Naive B cell (primary cell): Measurements from ENCODE around the gene PIK3IP1. TPM values are rescaled to one million over a fixed set of nuclear protein-coding genes. Genes with fewer than 3 reads are reported as not detected.
A peak's percentile ranks its signal among the peaks of the same experiment; 100 is the strongest.
"Not testable (repeated sequence)": the region's sequence is repeated elsewhere in the genome, so short reads cannot be mapped to it uniquely, and the experiment has no call there.

Experiments used
- ATAC-seq, 2 donors: fragments of 150-1000 bp; cut with Tn5 transposase; 2 replicates each; pipeline ENCODE4 v1.10.0; 2021; ENCODE audit warnings: low read depth in 2 of 2, mild to moderate bottlenecking in 2 of 2, moderate library complexity in 2 of 2
- DNase-seq: peaks from one replicate; pipeline ENCODE4 v3.0.0; 2022
- H3K27ac Mint-ChIP-seq, 6 donors: one replicate each; pipeline ENCODE4 v1.8.0; 2020 to 2022; ENCODE audit warnings: mild to moderate bottlenecking in 6 of 6, mixed read lengths in 6 of 6, moderate library complexity in 5 of 6, inconsistent platforms in 2 of 6
- H3K27me3 Mint-ChIP-seq, 3 donors: one replicate each; pipeline ENCODE4 v1.8.0; 2021 to 2022; ENCODE audit warnings: mixed read lengths in 3 of 3, mild to moderate bottlenecking in 1 of 3
- H3K36me3 Mint-ChIP-seq, 2 donors: one replicate each; pipeline ENCODE4 v1.8.0; 2020 to 2022; ENCODE audit warnings: mixed read lengths in 2 of 2, inconsistent platforms in 1 of 2, mild to moderate bottlenecking in 1 of 2
- H3K4me1 Mint-ChIP-seq, 3 donors: one replicate each; pipeline ENCODE4 v1.8.0; 2020 to 2022; ENCODE audit warnings: mixed read lengths in 3 of 3, inconsistent platforms in 1 of 3, mild to moderate bottlenecking in 1 of 3, moderate library complexity in 1 of 3
- H3K4me3 Mint-ChIP-seq, 8 donors: one replicate each; pipeline ENCODE4 v1.8.0; 2020 to 2022; ENCODE audit warnings: mild to moderate bottlenecking in 8 of 8, mixed read lengths in 8 of 8, moderate library complexity in 8 of 8, inconsistent platforms in 2 of 8
- H3K9me3 Mint-ChIP-seq, 7 donors: one replicate each; pipeline ENCODE4 v1.8.0; 2020 to 2022; ENCODE audit warnings: mixed read lengths in 7 of 7, mild to moderate bottlenecking in 5 of 7, inconsistent platforms in 2 of 7, moderate library complexity in 1 of 7
- polyA plus RNA-seq, 6 donors: library from polyadenylated mRNA; unstranded; fragments of 300-500 nt; fragmentation: Illumina TruSeq; gene quantifications; one replicate each; pipeline ENCODE4 v1.2.3, GENCODE V29; 2021; ENCODE audit warnings: low read depth in 6 of 6

The PIK3IP1 gene
- polyA plus RNA-seq, 6 donors from 2014 or later, result 107 to 235 (median 181) TPM

- Mint-ChIP-seq H3K27me3 (no peaks in the 10 kb centered on the region), H3K4me1 (peaks cover 13 to 25% (median 16%) of the 10 kb centered on the region in 3 donors), H3K27ac (no peak overlapping the region), H3K36me3 (peaks cover 11 to 39% of the 10 kb centered on the region in 2 donors), H3K9me3 (no peaks in the 10 kb centered on the region), H3K4me3 (no peak overlapping the region)
- ATAC-seq (no peak), DNase-seq (no peak)
Measured at GRCh38 chr22:31328544-31328960, 36.3 kb upstream of the PIK3IP1 start.

- ATAC-seq (no peak), DNase-seq (no peak)
- Mint-ChIP-seq H3K27me3 (no peaks in the 10 kb centered on the region), H3K4me1 (peaks cover 13 to 22% (median 15%) of the 10 kb centered on the region in 3 donors), H3K9me3 (no peaks in the 10 kb centered on the region), H3K4me3 (no peak overlapping the region), H3K27ac (peak overlapping the region in 1 of 6 donors; percentile 23), H3K36me3 (peaks cover 11 to 34% of the 10 kb centered on the region in 2 donors)
Measured at GRCh38 chr22:31327806-31328543, 35.7 kb upstream of the PIK3IP1 start.

GRCh38 chr22:31326877-31327276 lies 34.6 kb upstream of the PIK3IP1 start:
- Mint-ChIP-seq H3K27me3 (no peaks in the 10 kb centered on the region), H3K4me3 (no peak overlapping the region), H3K27ac (no peak overlapping the region), H3K4me1 (peaks cover 11 to 22% (median 15%) of the 10 kb centered on the region in 3 donors), H3K9me3 (no peaks in the 10 kb centered on the region), H3K36me3 (peaks cover 11 to 29% of the 10 kb centered on the region in 2 donors)
- no peak for DNase-seq
- no peak for ATAC-seq

GRCh38 chr22:31323578-31324550 lies 31.6 kb upstream of the PIK3IP1 start:
- peak; percentile 39 to 53 for ATAC-seq
- peak overlapping the region in 5 of 6 donors; percentile 37 to 70 (median 63) for H3K27ac Mint-ChIP-seq
- H3K36me3 Mint-ChIP-seq, result peaks cover 5 to 29% of the 10 kb centered on the region in 2 donors
- no peaks in the 10 kb centered on the region for H3K9me3 Mint-ChIP-seq
- peaks cover 7 to 23% (median 14%) of the 10 kb centered on the region in 3 donors for H3K4me1 Mint-ChIP-seq
- no peak for DNase-seq
- no peak overlapping the region for H3K4me3 Mint-ChIP-seq
- no peaks in the 10 kb centered on the region for H3K27me3 Mint-ChIP-seq

- Mint-ChIP-seq H3K36me3 (peaks cover 5 to 20% of the 10 kb centered on the region in 2 donors), H3K4me1 (peaks cover 7 to 18% (median 14%) of the 10 kb centered on the region in 3 donors), H3K27me3 (no peaks in the 10 kb centered on the region), H3K4me3 (no peak overlapping the region), H3K27ac (peak overlapping the region in 1 of 6 donors; percentile 3), H3K9me3 (no peaks in the 10 kb centered on the region)
- no peak for DNase-seq
- no peak for ATAC-seq
Measured at GRCh38 chr22:31321421-31321820, 29.1 kb upstream of the PIK3IP1 start.

GRCh38 chr22:31314220-31314619 lies 21.9 kb upstream of the PIK3IP1 start:
- ATAC-seq, result not testable (repeated sequence)
- H3K36me3 Mint-ChIP-seq, result peaks cover 8 to 13% of the 10 kb centered on the region in 2 donors

GRCh38 chr22:31313366-31314147 lies 21.3 kb upstream of the PIK3IP1 start:
- Mint-ChIP-seq H3K4me1 (peaks cover 6 to 16% (median 14%) of the 10 kb centered on the region in 3 donors), H3K9me3 (peaks cover 0 to 8% (median 2%) of the 10 kb centered on the region in 7 donors), H3K27ac (peak overlapping the region in 4 of 6 donors; percentile 4 to 64 (median 21)), H3K4me3 (peak overlapping the region in 1 of 8 donors; percentile 20), H3K27me3 (no peaks in the 10 kb centered on the region), H3K36me3 (peaks cover 8 to 13% of the 10 kb centered on the region in 2 donors)
- ATAC-seq (peak; percentile 63 to 72), DNase-seq (peak; percentile 44)

More at GRCh38 chr22:31314220-31314619, 21.9 kb upstream of the PIK3IP1 start:
- H3K27ac Mint-ChIP-seq, DNase-seq, H3K9me3 Mint-ChIP-seq, H3K27me3 Mint-ChIP-seq: not testable (repeated sequence)
- Mint-ChIP-seq H3K4me3 (peak overlapping the region in 1 of 8 donors; percentile 20), H3K4me1 (peaks cover 4 to 14% (median 8%) of the 10 kb centered on the region in 3 donors)

GRCh38 chr22:31308181-31308580 lies 15.9 kb upstream of the PIK3IP1 start:
- peak overlapping the region in 5 of 8 donors; percentile 35 to 74 (median 52) for H3K4me3 Mint-ChIP-seq
- H3K27me3 Mint-ChIP-seq, result no peaks in the 10 kb centered on the region
- no peaks in the 10 kb centered on the region for H3K9me3 Mint-ChIP-seq
- DNase-seq (no peak), ATAC-seq (peak; percentile 61 to 72)
- peaks cover 22 to 34% (median 27%) of the 10 kb centered on the region in 3 donors for H3K4me1 Mint-ChIP-seq
- H3K27ac Mint-ChIP-seq, result peak overlapping the region in 5 of 6 donors; percentile 4 to 78 (median 27)
- H3K36me3 Mint-ChIP-seq, result no peaks in the 10 kb centered on the region

- Mint-ChIP-seq H3K27me3 (no peaks in the 10 kb centered on the region), H3K4me3 (no peak overlapping the region), H3K4me1 (peaks cover 20 to 28% (median 27%) of the 10 kb centered on the region in 3 donors), H3K36me3 (no peaks in the 10 kb centered on the region), H3K27ac (no peak overlapping the region), H3K9me3 (no peaks in the 10 kb centered on the region)
- DNase-seq (no peak), ATAC-seq (no peak)
Measured at GRCh38 chr22:31305194-31305593, 12.9 kb upstream of the PIK3IP1 start.

- no peak for ATAC-seq
- Mint-ChIP-seq H3K4me3 (no peak overlapping the region), H3K27ac (no peak overlapping the region), H3K36me3 (no peaks in the 10 kb centered on the region), H3K9me3 (no peaks in the 10 kb centered on the region), H3K4me1 (peaks cover 8 to 19% (median 16%) of the 10 kb centered on the region in 3 donors), H3K27me3 (no peaks in the 10 kb centered on the region)
- DNase-seq, result no peak
Measured at GRCh38 chr22:31302537-31302936, 10.2 kb upstream of the PIK3IP1 start.

GRCh38 chr22:31302006-31302405 lies 9.7 kb upstream of the PIK3IP1 start:
- DNase-seq (no peak), ATAC-seq (no peak)
- Mint-ChIP-seq H3K27me3 (no peaks in the 10 kb centered on the region), H3K4me1 (peaks cover 6 to 19% (median 12%) of the 10 kb centered on the region in 3 donors), H3K27ac (no peak overlapping the region), H3K9me3 (no peaks in the 10 kb centered on the region), H3K4me3 (no peak overlapping the region), H3K36me3 (no peaks in the 10 kb centered on the region)

GRCh38 chr22:31300896-31301295 lies 8.6 kb upstream of the PIK3IP1 start:
- DNase-seq, result no peak
- no peaks in the 10 kb centered on the region for H3K9me3 Mint-ChIP-seq
- no peak for ATAC-seq
- no peak overlapping the region for H3K4me3 Mint-ChIP-seq
- no peak overlapping the region for H3K27ac Mint-ChIP-seq
- H3K4me1 Mint-ChIP-seq, result peaks cover 9 to 21% (median 12%) of the 10 kb centered on the region in 3 donors
- no peaks in the 10 kb centered on the region for H3K27me3 Mint-ChIP-seq
- H3K36me3 Mint-ChIP-seq, result no peaks in the 10 kb centered on the region
